Rectal smooth muscle tissue (tissue), 1 donor: ENCODE results near the gene TOM1L2.

Experiments
- H3K27ac ChIP-seq: one replicate; pipeline ENCODE4 v1.7.0; 2013; ENCODE audit warnings: low read depth, low read length, inconsistent platforms
- H3K27me3 ChIP-seq: one replicate; pipeline ENCODE4 v1.7.0; 2013; ENCODE audit warnings: low read length; ENCODE audit not compliant: control insufficient read depth, insufficient read depth
- H3K36me3 ChIP-seq: one replicate; pipeline ENCODE4 v1.7.0; 2013; ENCODE audit warnings: low read length; ENCODE audit not compliant: control insufficient read depth, insufficient read depth
- H3K4me1 ChIP-seq: one replicate; pipeline ENCODE4 v1.7.0; 2013; ENCODE audit warnings: low read length; ENCODE audit not compliant: control insufficient read depth, insufficient read depth
- H3K4me3 ChIP-seq: one replicate; pipeline ENCODE4 v1.7.0; 2013; ENCODE audit warnings: low read length
- H3K9ac ChIP-seq: one replicate; pipeline ENCODE4 v1.7.0; 2013; ENCODE audit warnings: low read length

TOM1L2 gene

DNA sequence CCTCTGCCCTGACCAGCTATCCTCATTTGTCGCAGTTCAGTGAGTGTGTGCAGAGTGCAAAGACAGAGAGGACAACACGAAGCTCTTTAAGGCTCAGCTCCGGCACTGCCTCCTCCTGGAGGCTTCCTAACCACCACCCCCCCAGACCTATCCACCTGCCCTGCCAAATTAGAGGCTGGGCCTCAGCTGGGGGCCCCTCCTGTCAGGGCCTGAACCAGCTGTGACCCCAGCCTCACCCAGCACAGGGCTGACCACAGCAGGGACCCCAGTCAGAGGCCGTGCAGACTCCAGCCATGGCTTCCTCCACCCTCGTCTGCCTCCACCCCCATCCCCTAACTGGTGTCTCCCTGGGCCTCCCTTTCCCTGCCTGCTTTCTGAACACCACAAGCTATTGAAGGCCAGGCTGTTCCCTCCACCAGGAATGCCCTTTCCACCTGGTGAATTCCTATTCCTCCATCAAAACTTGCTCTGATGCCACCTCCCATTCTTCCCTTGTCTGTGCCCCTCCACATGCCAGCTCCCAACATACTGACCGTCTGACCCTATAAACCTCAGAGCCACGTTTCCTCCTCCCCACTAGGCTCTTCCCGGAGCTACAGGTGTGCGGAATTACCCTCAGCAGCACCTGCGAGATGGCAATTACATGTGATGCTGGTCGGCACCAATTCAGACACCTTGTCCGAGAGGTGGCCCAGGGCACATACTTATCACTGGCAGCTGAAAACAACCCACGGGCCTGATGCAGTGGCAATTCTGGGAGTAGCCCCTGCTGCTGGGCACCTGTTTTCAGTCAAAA, 144.2 kb downstream of the TOM1L2 start:
- Histone ChIP-seq H3K27ac (no peak overlapping the region), H3K36me3 (no peaks in the 10 kb centered on the region), H3K4me1 (peaks cover 35% of the 10 kb centered on the region), H3K9ac (no peak overlapping the region), H3K4me3 (no peak overlapping the region), H3K27me3 (no peaks in the 10 kb centered on the region)

DNA sequence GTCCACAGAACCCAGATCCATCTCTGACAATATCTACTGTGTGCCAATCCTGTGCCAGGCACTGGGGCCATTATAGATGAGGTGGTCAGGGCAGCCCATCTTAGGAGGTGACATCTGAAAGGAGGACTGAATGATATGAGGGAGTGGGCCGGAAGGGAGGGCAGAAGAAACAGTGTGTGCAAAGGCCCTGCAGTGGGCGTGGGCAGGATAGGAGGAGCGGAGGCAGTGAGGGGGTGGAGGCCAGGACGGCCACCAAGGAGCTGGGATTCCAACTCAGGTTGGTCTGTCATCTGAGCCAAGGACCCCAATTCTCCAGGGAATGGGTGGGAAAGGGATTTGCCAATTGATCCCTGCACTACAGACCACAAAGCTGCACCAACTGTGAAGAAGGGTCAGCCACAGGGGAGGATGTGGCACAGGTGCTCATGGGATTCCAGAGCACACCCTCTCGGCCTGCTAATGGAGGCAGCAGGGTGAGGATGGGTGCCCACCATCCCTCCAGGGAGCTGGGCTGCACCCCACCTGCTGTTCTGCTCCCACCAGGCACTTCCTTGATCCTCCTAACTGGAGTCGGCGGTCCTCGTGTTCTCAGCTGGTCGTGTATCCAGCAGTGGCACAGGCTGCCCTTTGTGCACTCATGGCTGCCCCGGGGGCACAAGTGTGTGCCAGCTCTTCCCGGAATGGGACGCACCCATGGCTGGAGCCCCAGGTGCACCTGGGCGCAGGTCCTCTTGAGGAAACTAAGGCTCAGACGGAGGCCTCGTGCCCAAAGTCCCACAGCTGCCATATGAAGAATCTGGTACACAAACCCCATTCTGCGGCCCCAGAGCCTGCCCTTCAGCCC, 145.0 kb downstream of the TOM1L2 start:
- Histone ChIP-seq H3K9ac (no peak overlapping the region), H3K27ac (no peak overlapping the region), H3K4me3 (no peak overlapping the region), H3K27me3 (no peaks in the 10 kb centered on the region), H3K36me3 (no peaks in the 10 kb centered on the region), H3K4me1 (peaks cover 41% of the 10 kb centered on the region)

DNA sequence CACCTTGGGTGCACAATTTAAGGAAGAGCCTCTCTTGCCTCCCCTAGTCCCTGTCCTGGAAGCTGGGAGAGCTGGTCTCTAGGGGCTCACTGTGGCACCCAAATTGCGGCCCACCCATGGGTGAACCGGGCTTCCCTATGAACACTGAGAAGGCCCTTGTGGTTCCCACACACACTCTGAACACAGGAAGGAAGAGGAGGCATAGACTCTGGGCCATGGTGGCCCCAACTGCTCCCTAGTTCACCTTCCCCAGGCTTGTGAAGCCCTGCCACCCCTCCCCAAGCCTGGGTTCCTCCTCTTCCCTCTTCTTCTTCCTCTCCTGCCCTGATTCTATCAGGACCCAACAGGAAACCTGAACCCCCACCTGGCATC, 145.9 kb downstream of the TOM1L2 start:
- H3K36me3 ChIP-seq: no peaks in the 10 kb centered on the region
- H3K4me3 ChIP-seq: no peak overlapping the region
- H3K9ac ChIP-seq: peak overlapping the region; percentile 32
- peaks cover 38% of the 10 kb centered on the region for H3K4me1 ChIP-seq
- H3K27me3 ChIP-seq: no peaks in the 10 kb centered on the region
- H3K27ac ChIP-seq: peak overlapping the region; percentile 30

DNA sequence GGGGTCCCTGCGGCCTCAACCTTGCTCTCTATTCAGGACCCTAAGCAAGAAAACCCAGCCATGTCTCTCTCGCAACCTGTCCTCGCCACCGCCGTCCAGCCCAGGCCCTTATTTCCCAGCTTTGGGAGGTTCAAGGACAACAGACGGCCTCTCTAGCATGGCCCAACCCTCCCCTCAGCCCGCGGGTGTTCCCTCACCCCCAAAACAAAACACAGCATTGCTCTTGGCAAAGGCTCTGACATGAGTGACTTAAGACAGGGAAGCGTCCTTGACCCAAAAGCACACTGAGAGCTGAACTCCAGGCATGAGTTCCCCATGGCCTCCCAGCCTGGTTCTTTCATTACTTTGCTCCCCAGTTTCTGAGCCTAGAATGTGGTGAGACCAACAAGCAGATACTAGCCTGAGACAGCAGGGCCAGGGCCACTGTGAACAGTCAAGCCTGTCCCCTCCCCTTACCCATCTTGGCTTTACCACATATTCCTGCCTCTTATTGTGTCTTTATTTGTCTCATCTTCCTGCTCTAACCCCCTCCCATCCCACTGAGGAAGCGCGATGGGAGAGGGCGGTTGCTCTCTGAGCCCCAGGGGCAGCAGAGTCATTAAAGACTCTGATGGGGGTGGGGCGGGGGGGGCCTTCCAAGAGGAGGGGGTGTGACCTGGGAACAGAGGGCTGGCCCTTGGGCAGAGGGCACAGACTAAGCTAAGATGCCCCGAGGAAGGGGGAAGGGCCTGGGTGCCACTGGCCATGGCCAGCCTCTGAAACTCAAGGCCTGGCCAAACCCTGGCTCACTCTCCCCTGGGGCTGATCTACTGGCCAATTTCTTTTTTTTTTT, 147.2 kb downstream of the TOM1L2 start:
- peak overlapping the region; percentile 89 for H3K27ac ChIP-seq
- peaks cover 2% of the 10 kb centered on the region for H3K36me3 ChIP-seq
- H3K9ac ChIP-seq: no peak overlapping the region
- H3K4me3 ChIP-seq: peak overlapping the region; percentile 72
- peaks cover 30% of the 10 kb centered on the region for H3K4me1 ChIP-seq
- no peaks in the 10 kb centered on the region for H3K27me3 ChIP-seq

DNA sequence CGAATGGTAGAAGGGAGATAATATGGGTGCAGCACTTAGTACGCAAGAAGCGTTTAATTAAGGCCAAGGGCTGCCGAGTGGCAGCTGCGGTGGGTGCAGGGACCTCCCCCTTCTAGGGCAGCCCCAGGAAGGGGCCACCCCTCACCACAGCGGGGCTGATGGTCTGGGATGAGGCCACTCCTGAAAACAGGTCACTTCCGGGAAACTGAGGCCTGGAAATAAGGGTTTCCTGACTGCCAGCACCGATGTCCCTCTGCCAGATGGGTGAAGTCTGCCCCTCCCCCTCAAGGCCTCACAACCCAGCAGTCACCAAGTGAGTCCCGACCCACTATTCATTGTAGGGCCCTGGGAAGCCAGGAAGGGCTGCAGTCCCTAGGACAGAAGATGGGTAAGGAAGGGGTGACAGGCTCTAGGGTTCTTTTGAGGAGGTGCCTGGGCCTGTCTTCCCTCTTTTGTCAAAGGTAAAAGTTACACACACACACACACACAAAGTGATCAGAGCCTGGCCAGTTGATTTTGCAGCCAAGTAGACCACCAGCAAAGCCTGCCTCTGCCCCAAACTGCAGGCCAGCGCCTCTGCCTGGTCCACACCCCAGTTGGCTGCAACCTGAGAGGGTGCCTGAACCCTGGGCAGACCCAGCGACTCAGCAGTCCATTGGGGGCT, 147.9 kb downstream of the TOM1L2 start:
- H3K27ac ChIP-seq: peak overlapping the region; percentile 89
- H3K4me3 ChIP-seq: peak overlapping the region; percentile 72
- H3K27me3 ChIP-seq: no peaks in the 10 kb centered on the region
- peaks cover 30% of the 10 kb centered on the region for H3K4me1 ChIP-seq
- peaks cover 2% of the 10 kb centered on the region for H3K36me3 ChIP-seq
- H3K9ac ChIP-seq: peak overlapping the region; percentile 19

DNA sequence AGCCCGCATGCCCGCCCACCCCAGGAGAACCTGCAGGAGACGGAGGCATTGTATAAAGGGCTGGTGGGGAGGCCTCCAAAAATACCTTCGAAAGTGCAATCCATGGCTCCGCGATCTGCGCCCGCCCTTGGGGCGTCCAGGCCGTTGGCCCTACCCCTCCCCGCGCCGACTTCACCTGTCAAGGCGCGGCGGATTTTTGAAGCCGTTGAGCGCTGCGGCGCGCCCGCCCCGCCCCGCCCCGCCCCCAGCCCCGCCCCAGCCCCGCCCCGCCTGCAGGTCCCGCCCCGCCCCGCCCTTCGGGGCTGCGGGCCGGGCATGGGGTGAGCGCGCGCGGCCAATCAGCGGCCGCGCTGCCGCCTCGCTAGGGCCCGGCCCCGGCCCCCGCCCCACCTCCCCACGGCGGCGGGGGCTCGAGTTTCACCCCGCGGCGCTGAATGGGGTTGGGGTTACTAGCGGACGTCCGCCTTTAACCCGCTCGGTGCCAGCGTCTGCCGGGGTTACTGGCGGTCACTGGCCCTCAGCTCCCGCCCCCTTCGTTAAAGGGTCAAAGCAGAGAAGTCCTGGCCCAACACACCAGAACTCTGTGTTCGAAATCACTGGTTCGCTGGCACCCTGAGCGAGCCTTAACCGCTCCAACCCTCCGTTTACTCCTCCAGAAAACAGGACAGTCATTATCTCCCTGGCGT, 148.6 kb downstream of the TOM1L2 start:
- Histone ChIP-seq H3K36me3 (peaks cover 8% of the 10 kb centered on the region), H3K27me3 (no peaks in the 10 kb centered on the region), H3K4me1 (peaks cover 30% of the 10 kb centered on the region), H3K4me3 (peak overlapping the region; percentile 72), H3K27ac (peak overlapping the region; percentile 89), H3K9ac (peak overlapping the region; percentile 49)

DNA sequence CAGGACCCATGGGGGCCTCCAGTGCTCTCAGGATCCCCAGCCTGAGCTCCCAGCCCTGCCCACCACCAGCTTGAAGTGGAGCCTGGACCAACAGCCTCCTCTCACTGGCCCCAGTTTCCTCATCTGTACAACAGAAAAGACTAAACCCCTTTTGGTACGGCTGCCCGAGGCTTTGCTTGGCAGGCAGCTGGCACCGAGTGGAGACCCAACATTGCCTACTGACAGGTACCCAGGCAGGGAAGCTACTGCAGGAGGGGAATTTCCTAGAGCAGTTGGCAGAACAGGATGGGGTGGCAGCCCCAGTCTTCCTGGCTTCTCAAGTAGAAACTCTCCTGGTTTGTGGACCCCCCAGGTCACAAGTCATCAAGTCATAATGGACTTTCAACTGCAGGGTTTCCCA, 149.6 kb downstream of the TOM1L2 start:
- H3K4me1 ChIP-seq: peaks cover 30% of the 10 kb centered on the region
- H3K27me3 ChIP-seq: no peaks in the 10 kb centered on the region
- H3K9ac ChIP-seq: no peak overlapping the region
- H3K36me3 ChIP-seq: peaks cover 11% of the 10 kb centered on the region
- peak overlapping the region; percentile 57 for H3K4me3 ChIP-seq
- H3K27ac ChIP-seq: peak overlapping the region; percentile 11

DNA sequence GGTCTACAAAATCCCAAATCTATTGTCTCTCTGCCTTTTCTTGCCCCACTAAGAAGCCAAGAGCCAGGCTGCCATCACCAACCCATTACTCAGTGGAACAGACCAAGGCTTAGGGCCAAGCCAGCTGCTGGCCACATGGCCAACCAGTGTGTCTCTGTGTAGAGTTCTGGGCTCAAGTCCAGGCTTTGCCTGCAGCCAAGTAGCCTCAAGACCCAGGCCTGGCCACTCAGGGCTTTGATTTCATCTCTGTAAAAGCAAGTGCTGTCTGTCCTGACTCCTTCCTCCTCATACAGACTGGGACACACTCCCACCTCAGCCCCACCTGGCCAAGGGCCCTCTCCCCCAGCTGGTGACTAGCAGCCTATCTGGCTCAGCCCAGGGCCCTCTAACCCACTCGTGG, 150.0 kb downstream of the TOM1L2 start:
- Histone ChIP-seq H3K27me3 (no peaks in the 10 kb centered on the region), H3K4me1 (peaks cover 30% of the 10 kb centered on the region), H3K4me3 (peak overlapping the region; percentile 57), H3K36me3 (peaks cover 11% of the 10 kb centered on the region), H3K9ac (no peak overlapping the region), H3K27ac (peak overlapping the region; percentile 11)

DNA sequence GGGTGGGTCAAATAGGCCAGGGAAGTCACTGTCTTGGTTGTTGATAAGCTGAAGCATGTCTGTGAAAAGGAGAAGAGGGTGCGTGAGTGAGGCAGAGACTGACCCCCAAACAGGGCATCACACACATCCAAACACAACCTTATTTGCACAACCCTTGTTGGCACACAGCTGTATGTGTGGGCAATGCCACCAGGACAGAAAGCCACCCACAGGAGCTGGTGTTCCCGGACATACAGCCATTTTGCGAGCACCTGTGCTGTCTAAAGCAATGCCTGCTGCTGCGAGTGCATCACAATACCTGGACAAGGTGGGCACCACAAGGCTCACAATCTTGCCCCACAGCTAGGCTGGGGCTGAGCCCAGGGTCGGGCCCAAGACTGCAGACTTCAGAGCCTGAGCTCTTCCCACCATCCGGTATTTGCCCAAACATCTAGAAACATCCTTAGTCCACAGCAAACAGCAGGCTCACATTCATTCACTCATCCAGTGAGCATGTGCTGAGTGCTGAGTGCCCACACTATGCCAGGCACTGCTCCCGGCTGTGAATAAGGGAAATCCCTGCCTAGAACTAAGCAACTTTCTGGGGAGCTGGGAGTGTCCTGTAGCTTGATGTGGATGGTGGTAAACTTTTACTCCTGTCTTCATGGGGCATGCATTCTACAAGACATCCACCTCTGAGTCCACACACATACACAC, 151.6 kb downstream of the TOM1L2 start:
- H3K9ac ChIP-seq: no peak overlapping the region

DNA sequence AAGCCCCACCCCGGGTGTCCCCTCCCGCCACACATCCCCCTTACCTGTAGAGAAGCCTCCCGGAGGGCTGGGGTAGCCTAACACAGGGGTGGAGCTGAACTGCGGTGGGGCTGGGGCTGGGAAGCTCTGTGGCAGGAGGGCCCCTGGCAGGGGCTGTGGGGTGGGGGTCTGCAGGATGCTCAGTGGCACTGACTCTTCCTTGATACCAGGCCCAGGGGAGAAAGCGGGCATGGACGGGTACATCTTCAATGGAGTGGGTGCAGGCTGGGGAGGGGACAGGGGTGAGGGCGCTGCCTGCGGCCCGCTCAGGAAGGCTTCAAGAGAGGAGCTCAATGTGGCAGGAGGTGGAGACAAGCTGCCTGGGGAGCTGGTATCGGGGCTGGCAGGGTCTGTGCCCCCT, 152.2 kb downstream of the TOM1L2 start:
- Histone ChIP-seq H3K36me3 (peaks cover 22% of the 10 kb centered on the region), H3K4me1 (peaks cover 29% of the 10 kb centered on the region), H3K27ac (no peak overlapping the region), H3K27me3 (no peaks in the 10 kb centered on the region), H3K9ac (no peak overlapping the region), H3K4me3 (no peak overlapping the region)

More for the DNA sequence above, 151.6 kb downstream of the TOM1L2 start:
- Histone ChIP-seq H3K4me3 (no peak overlapping the region), H3K27ac (no peak overlapping the region), H3K27me3 (no peaks in the 10 kb centered on the region), H3K36me3 (peaks cover 21% of the 10 kb centered on the region), H3K4me1 (peaks cover 30% of the 10 kb centered on the region)

DNA sequence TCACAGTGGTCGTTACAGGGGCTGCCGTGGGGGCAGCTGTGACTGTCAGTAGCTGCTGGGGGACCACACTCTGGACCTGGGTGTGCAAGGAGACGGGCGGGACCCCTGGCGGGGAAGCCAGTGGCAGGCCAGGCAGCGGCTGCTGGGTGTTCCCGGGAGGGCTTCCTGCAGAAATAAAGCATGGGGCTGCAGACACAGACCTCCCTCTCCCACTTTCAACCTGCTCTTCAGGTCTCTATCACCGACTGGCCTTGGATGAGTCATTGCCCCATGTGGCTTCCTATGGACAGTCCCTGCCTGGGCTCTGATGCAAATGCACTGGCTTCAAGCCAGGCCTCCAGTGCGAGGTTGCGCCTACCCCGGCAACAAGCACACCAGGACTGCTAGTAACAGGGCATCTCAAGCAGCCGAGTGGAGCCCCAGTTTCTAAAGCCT, 152.6 kb downstream of the TOM1L2 start:
- Histone ChIP-seq H3K4me1 (peaks cover 24% of the 10 kb centered on the region), H3K27ac (no peak overlapping the region), H3K27me3 (no peaks in the 10 kb centered on the region), H3K4me3 (no peak overlapping the region), H3K9ac (no peak overlapping the region), H3K36me3 (peaks cover 23% of the 10 kb centered on the region)
